SK-N-SH treated with all-trans-retinoic acid at 6 μM for 48 hours (cell line): Measurements from ENCODE around the gene TBR1.

Source experiments
- ARNTL ChIP-seq: fragments of 450-650 bp; formaldehyde crosslinking; IDR thresholded peaks from 2 replicates; pipeline ENCODE4 v1.5.0; 2020; ENCODE audit warnings: low read depth, mild to moderate bottlenecking, moderate library complexity, borderline replicate concordance
- BACH2 ChIP-seq: fragments of 250-450 bp; sonication (Bioruptor Pico); IDR thresholded peaks from 2 replicates; pipeline ENCODE4 v1.9.0; 2021; ENCODE audit warnings: mild to moderate bottlenecking, borderline replicate concordance
- CSDC2 ChIP-seq: fragments of 250-450 bp; sonication (Bioruptor Pico); IDR thresholded peaks from 2 replicates; pipeline ENCODE4 v1.5.0; 2020; ENCODE audit warnings: mild to moderate bottlenecking, moderate library complexity
- PATZ1 ChIP-seq: fragments of 250-450 bp; sonication (Bioruptor Pico); IDR thresholded peaks from 2 replicates; pipeline ENCODE4 v1.8.0; 2020; ENCODE audit warnings: mild to moderate bottlenecking, moderate library complexity, borderline replicate concordance
- PPARA ChIP-seq: fragments of 250-450 bp; sonication (Bioruptor Pico); IDR thresholded peaks from 2 replicates; pipeline ENCODE4 v1.5.0; 2020; ENCODE audit warnings: mild to moderate bottlenecking, borderline replicate concordance
- RARB ChIP-seq: fragments of 250-450 bp; sonication (Bioruptor Pico); IDR thresholded peaks from 2 replicates; pipeline ENCODE4 v1.8.0; 2021; ENCODE audit warnings: mild to moderate bottlenecking, moderate library complexity
- TCF4 ChIP-seq: fragments of 250-450 bp; sonication (Bioruptor Pico); IDR thresholded peaks from 2 replicates; pipeline ENCODE4 v1.8.0; 2021; ENCODE audit warnings: mild to moderate bottlenecking, moderate library complexity, borderline replicate concordance
- ZFP3 ChIP-seq: fragments of 250-450 bp; sonication (Bioruptor Pico); IDR thresholded peaks from 2 replicates; pipeline ENCODE4 v1.5.0; 2020; ENCODE audit warnings: mild to moderate bottlenecking, moderate library complexity
- ZNF8 ChIP-seq: fragments of 450-650 bp; formaldehyde crosslinking; IDR thresholded peaks from 2 replicates; pipeline ENCODE4 v1.5.0; 2020; ENCODE audit warnings: mild to moderate bottlenecking, moderate library complexity
- TF ChIP-seq, protein P1 (sequence below): fragments of 250-450 bp; sonication (Bioruptor Pico); IDR thresholded peaks from 2 replicates; pipeline ENCODE4 v1.5.1; 2021; ENCODE audit warnings: mild to moderate bottlenecking, moderate library complexity
- TF ChIP-seq, protein P2 (sequence below): fragments of 250-450 bp; sonication (Bioruptor Pico); IDR thresholded peaks from 2 replicates; pipeline ENCODE4 v1.5.0; 2020; ENCODE audit warnings: mild to moderate bottlenecking, moderate library complexity

DNA sequence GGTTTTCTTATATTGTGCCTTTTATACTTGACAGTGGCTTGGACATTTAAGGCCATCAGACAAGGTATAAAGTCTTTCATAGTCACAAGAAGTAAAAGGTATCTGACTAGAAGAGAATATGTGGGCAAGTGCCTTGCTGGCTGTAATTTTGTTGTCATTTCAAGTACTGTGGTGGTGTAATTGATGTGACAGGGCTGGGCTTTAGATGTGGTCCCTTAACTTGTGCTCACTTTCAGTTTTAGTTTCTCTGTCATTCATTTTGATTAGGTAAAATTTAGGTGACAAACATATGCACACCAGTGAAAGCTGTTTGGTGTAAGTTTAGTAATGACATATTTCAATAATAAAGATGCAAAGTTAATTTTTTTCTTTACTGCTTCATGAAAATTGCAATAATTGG is 31.2 kb upstream of the TBR1 start:
- TF ChIP-seq ARNTL (CRISPR knock-in tag) = no peak
- TF ChIP-seq ZFP3 (CRISPR knock-in tag) = no peak
- no peak for TF ChIP-seq PPARA (CRISPR knock-in tag)
- TF ChIP-seq RARB (CRISPR knock-in tag) = no peak
- no peak for TF ChIP-seq ZNF8 (CRISPR knock-in tag)
- no peak for TF ChIP-seq PATZ1
- TF ChIP-seq BACH2 (CRISPR knock-in tag) = no peak
- TF ChIP-seq, protein P1, sequence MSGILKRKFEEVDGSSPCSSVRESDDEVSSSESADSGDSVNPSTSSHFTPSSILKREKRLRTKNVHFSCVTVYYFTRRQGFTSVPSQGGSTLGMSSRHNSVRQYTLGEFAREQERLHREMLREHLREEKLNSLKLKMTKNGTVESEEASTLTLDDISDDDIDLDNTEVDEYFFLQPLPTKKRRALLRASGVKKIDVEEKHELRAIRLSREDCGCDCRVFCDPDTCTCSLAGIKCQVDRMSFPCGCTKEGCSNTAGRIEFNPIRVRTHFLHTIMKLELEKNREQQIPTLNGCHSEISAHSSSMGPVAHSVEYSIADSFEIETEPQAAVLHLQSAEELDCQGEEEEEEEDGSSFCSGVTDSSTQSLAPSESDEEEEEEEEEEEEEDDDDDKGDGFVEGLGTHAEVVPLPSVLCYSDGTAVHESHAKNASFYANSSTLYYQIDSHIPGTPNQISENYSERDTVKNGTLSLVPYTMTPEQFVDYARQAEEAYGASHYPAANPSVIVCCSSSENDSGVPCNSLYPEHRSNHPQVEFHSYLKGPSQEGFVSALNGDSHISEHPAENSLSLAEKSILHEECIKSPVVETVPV (CRISPR knock-in tag) = no peak
- TF ChIP-seq, protein P2, sequence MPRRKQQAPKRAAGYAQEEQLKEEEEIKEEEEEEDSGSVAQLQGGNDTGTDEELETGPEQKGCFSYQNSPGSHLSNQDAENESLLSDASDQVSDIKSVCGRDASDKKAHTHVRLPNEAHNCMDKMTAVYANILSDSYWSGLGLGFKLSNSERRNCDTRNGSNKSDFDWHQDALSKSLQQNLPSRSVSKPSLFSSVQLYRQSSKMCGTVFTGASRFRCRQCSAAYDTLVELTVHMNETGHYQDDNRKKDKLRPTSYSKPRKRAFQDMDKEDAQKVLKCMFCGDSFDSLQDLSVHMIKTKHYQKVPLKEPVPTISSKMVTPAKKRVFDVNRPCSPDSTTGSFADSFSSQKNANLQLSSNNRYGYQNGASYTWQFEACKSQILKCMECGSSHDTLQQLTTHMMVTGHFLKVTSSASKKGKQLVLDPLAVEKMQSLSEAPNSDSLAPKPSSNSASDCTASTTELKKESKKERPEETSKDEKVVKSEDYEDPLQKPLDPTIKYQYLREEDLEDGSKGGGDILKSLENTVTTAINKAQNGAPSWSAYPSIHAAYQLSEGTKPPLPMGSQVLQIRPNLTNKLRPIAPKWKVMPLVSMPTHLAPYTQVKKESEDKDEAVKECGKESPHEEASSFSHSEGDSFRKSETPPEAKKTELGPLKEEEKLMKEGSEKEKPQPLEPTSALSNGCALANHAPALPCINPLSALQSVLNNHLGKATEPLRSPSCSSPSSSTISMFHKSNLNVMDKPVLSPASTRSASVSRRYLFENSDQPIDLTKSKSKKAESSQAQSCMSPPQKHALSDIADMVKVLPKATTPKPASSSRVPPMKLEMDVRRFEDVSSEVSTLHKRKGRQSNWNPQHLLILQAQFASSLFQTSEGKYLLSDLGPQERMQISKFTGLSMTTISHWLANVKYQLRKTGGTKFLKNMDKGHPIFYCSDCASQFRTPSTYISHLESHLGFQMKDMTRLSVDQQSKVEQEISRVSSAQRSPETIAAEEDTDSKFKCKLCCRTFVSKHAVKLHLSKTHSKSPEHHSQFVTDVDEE = no peak
- no peak for TF ChIP-seq CSDC2
- no peak for TF ChIP-seq TCF4 (CRISPR knock-in tag)
